ENCODE data around the gene MROH8.

Gene MROH8

GRCh38 chr20:37178839-37179682 is at the start of gene MROH8, which contains the start of gene RPN2:
MROH8 (minus strand) TSS chr20:37179548.
RPN2 (plus strand) TSS chr20:37179330; CDS start chr20:37179357, 27 bp downstream.
- no peak for TF ChIP-seq CTCF (IDR thresholded peaks at IDR 0.05; ENCODE audit: low read depth, low read length)

GRCh38 chr20:37228656-37229055 is 49.3 kb upstream of the MROH8 start:
- H3K4me3 ChIP-seq (ENCODE audit: low read depth, low read length) = no peak overlapping the region
- TF ChIP-seq CTCF (IDR thresholded peaks at IDR 0.05; ENCODE audit: low read depth, low read length) = no peak

More at GRCh38 chr20:37178839-37179682, at the start of gene MROH8, which contains the start of gene RPN2:
- peak within 1 kb of the TSS; percentile 96 for H3K4me3 ChIP-seq (ENCODE audit: low read depth, low read length)

- no peak for TF ChIP-seq CTCF (IDR thresholded peaks at IDR 0.05; ENCODE audit: low read depth, low read length)
- H3K4me3 ChIP-seq (ENCODE audit: low read depth, low read length) = no peak overlapping the region
Observed at GRCh38 chr20:37228082-37228481, 48.7 kb upstream of the MROH8 start.

- no peak overlapping the region for H3K4me3 ChIP-seq (ENCODE audit: low read depth, low read length)
- TF ChIP-seq CTCF (IDR thresholded peaks at IDR 0.05; ENCODE audit: low read depth, low read length) = no peak
Observed at GRCh38 chr20:37226889-37227288, 47.5 kb upstream of the MROH8 start.

GRCh38 chr20:37225146-37225545 is 45.8 kb upstream of the MROH8 start:
- no peak overlapping the region for H3K4me3 ChIP-seq (ENCODE audit: low read depth, low read length)
- TF ChIP-seq CTCF (IDR thresholded peaks at IDR 0.05; ENCODE audit: low read depth, low read length) = no peak

GRCh38 chr20:37223053-37223452 is 43.7 kb upstream of the MROH8 start:
- H3K4me3 ChIP-seq (ENCODE audit: low read depth, low read length) = no peak overlapping the region
- TF ChIP-seq CTCF (IDR thresholded peaks at IDR 0.05; ENCODE audit: low read depth, low read length) = no peak

- H3K4me3 ChIP-seq (ENCODE audit: low read depth, low read length) = no peak overlapping the region
- TF ChIP-seq CTCF (IDR thresholded peaks at IDR 0.05; ENCODE audit: low read depth, low read length) = no peak
Observed at GRCh38 chr20:37222086-37222485, 42.7 kb upstream of the MROH8 start.

Measured in WI38 (cell line).